NCI-H2196 (cell line): ENCODE results near the gene CCR5AS.
"Not testable (repeated sequence)": the region's sequence is repeated elsewhere in the genome, so short reads cannot be mapped to it uniquely, and the experiment has no call there.

ENCODE experiments used
- DNase-seq: peaks from one replicate; lab custom pipeline; 2025; ENCODE audit not compliant: unreplicated experiment; lab: John Stamatoyannopoulos, UW

Gene CCR5AS

GRCh38 chr3:46405301-46406019 is 1.4 kb downstream of the CCR5AS start:
- no peak for DNase-seq

GRCh38 chr3:46402902-46403301 is 4.0 kb downstream of the CCR5AS start:
- DNase-seq: not testable (repeated sequence)

- DNase-seq: no peak
Observed at GRCh38 chr3:46401579-46401978, 5.3 kb downstream of the CCR5AS start.

GRCh38 chr3:46400846-46401245 is 6.0 kb downstream of the CCR5AS start:
- DNase-seq: no peak

- no peak for DNase-seq
Observed at GRCh38 chr3:46400000-46400734, 6.7 kb downstream of the CCR5AS start.

GRCh38 chr3:46399557-46399956 is 7.3 kb downstream of the CCR5AS start:
- DNase-seq: no peak

- no peak for DNase-seq
Observed at GRCh38 chr3:46399098-46399497, 7.8 kb downstream of the CCR5AS start.

GRCh38 chr3:46398186-46398955 is 8.5 kb downstream of the CCR5AS start:
- no peak for DNase-seq

GRCh38 chr3:46397111-46397510 is 9.8 kb downstream of the CCR5AS start:
- DNase-seq: no peak

GRCh38 chr3:46395766-46396530 is 10.9 kb downstream of the CCR5AS start:
- DNase-seq: no peak

GRCh38 chr3:46395210-46395661 is 11.6 kb downstream of the CCR5AS start:
- no peak for DNase-seq

GRCh38 chr3:46393554-46394434 is 13.1 kb downstream of the CCR5AS start:
- DNase-seq: peak; percentile 18

GRCh38 chr3:46393011-46393410 is 13.9 kb downstream of the CCR5AS start:
- DNase-seq: no peak

- not testable (repeated sequence) for DNase-seq
Observed at GRCh38 chr3:46391526-46391925, 15.3 kb downstream of the CCR5AS start.

GRCh38 chr3:46389306-46389705 is 17.6 kb downstream of the CCR5AS start:
- no peak for DNase-seq

- not testable (repeated sequence) for DNase-seq
Observed at GRCh38 chr3:46388847-46389246, 18.0 kb downstream of the CCR5AS start.

GRCh38 chr3:46386205-46386604 is 20.7 kb downstream of the CCR5AS start:
- peak; percentile 32 for DNase-seq

- DNase-seq: no peak
Observed at GRCh38 chr3:46383951-46384330, 22.9 kb downstream of the CCR5AS start.

GRCh38 chr3:46383211-46383950 is 23.5 kb downstream of the CCR5AS start:
- DNase-seq: no peak
